ENCODE data around the gene GRIK2.

DNA sequence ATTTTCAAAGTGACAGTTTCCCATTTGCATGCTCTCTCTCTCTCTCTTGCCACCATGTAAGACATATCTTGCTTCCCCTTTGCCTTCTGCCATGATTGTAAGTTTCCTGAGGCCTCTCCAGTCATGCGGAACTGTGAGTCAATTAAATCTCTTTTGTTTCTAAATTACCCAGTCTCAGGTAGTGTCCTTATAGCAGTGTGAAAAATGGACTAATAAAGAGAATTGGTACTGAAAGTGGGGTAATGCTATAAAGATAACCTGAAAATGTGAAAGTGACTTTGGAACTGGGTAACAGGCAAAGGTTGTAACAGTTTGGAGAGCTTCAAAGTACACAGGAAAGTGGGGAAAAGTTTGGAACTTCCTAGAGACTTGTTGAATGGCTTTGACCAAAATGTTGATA lies 389.8 kb downstream of the GRIK2 start:
- TF ChIP-seq, protein P1, sequence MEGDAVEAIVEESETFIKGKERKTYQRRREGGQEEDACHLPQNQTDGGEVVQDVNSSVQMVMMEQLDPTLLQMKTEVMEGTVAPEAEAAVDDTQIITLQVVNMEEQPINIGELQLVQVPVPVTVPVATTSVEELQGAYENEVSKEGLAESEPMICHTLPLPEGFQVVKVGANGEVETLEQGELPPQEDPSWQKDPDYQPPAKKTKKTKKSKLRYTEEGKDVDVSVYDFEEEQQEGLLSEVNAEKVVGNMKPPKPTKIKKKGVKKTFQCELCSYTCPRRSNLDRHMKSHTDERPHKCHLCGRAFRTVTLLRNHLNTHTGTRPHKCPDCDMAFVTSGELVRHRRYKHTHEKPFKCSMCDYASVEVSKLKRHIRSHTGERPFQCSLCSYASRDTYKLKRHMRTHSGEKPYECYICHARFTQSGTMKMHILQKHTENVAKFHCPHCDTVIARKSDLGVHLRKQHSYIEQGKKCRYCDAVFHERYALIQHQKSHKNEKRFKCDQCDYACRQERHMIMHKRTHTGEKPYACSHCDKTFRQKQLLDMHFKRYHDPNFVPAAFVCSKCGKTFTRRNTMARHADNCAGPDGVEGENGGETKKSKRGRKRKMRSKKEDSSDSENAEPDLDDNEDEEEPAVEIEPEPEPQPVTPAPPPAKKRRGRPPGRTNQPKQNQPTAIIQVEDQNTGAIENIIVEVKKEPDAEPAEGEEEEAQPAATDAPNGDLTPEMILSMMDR (IDR thresholded peaks at IDR 0.05) = no peak
- TF ChIP-seq SIN3A (IDR thresholded peaks at IDR 0.05; ENCODE audit: borderline replicate concordance, insufficient read depth, low read depth, low read length) = no peak
- no peak for TF ChIP-seq TCF7L2 (IDR thresholded peaks at IDR 0.05; ENCODE audit: low read depth, low read length)
- no peak for TF ChIP-seq POLR2AphosphoS5 (IDR thresholded peaks at IDR 0.05; ENCODE audit: low read depth, low read length)
- TF ChIP-seq, protein P2, sequence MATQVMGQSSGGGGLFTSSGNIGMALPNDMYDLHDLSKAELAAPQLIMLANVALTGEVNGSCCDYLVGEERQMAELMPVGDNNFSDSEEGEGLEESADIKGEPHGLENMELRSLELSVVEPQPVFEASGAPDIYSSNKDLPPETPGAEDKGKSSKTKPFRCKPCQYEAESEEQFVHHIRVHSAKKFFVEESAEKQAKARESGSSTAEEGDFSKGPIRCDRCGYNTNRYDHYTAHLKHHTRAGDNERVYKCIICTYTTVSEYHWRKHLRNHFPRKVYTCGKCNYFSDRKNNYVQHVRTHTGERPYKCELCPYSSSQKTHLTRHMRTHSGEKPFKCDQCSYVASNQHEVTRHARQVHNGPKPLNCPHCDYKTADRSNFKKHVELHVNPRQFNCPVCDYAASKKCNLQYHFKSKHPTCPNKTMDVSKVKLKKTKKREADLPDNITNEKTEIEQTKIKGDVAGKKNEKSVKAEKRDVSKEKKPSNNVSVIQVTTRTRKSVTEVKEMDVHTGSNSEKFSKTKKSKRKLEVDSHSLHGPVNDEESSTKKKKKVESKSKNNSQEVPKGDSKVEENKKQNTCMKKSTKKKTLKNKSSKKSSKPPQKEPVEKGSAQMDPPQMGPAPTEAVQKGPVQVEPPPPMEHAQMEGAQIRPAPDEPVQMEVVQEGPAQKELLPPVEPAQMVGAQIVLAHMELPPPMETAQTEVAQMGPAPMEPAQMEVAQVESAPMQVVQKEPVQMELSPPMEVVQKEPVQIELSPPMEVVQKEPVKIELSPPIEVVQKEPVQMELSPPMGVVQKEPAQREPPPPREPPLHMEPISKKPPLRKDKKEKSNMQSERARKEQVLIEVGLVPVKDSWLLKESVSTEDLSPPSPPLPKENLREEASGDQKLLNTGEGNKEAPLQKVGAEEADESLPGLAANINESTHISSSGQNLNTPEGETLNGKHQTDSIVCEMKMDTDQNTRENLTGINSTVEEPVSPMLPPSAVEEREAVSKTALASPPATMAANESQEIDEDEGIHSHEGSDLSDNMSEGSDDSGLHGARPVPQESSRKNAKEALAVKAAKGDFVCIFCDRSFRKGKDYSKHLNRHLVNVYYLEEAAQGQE (IDR thresholded peaks at IDR 0.05; ENCODE audit: insufficient read depth in 1 of 2, low read depth in 2 of 2, low read length in 1 of 2) = no peak
